IMR-90 (cell line): ENCODE results near the gene MORN5. TPM values are rescaled to one million over a fixed set of nuclear protein-coding genes. Genes with fewer than 3 reads are reported as not detected.

Experiments used
- ATAC-seq: fragments of 200-7000 bp; cut with Tn5 transposase; 2 replicates; pipeline ENCODE4 v1.9.1; 2020; ENCODE audit warnings: low read depth, mild to moderate bottlenecking, moderate library complexity
- BruUV-seq: library from RNA; stranded (reverse); fragments of 400-500 nt; replicated peaks from 2 replicates; lab custom pipeline; 2021; lab: Mats Ljungman, UMichigan
- CTCF ChIA-PET: fragments of 300-600 bp; formaldehyde crosslinking; extraction: SDS; loops from one replicate; lab custom pipeline; 2021; ENCODE audit warnings: antibody characterized with exemption; lab: Yijun Ruan, JAX
- POLR2A ChIA-PET: fragments of 300-600 bp; sonication (Branson Sonifier 250); formaldehyde crosslinking; loops from one replicate; lab custom pipeline; 2022; ENCODE audit warnings: antibody characterized with exemption; ENCODE audit not compliant: unreplicated experiment; lab: Charles Lee
- DNase-seq: peaks from one replicate; pipeline ENCODE4 v3.0.0; 2013
- H2AFZ ChIP-seq: replicated peaks from 2 replicates; pipeline ENCODE3; 2013; ENCODE audit warnings: low read length, mild to moderate bottlenecking; ENCODE audit not compliant: poor library complexity
- H2AK5ac ChIP-seq: 2 replicates; pipeline ENCODE4 v1.6.1; 2013; ENCODE audit warnings: low read depth, low read length, inconsistent platforms
- H2AK9ac ChIP-seq: replicated peaks from 2 replicates; pipeline ENCODE3; 2013; ENCODE audit warnings: mild to moderate bottlenecking, low read depth, low read length, moderate library complexity; ENCODE audit not compliant: poor library complexity
- H2BK120ac ChIP-seq: 2 replicates; pipeline ENCODE4 v1.6.1; 2013; ENCODE audit warnings: low read depth, low read length, inconsistent platforms
- H2BK15ac ChIP-seq: 3 replicates; pipeline ENCODE4 v1.6.1; 2013; ENCODE audit warnings: low read depth, low read length, inconsistent platforms
- H2BK20ac ChIP-seq: 2 replicates; pipeline ENCODE4 v1.6.1; 2013; ENCODE audit warnings: low read depth, mild to moderate bottlenecking, inconsistent platforms, low read length, moderate library complexity
- H2BK5ac ChIP-seq: 2 replicates; pipeline ENCODE4 v1.6.1; 2013; ENCODE audit warnings: mild to moderate bottlenecking, low read depth, low read length, inconsistent platforms; ENCODE audit not compliant: poor library complexity, severe bottlenecking
- H3K14ac ChIP-seq: replicated peaks from 2 replicates; pipeline ENCODE4 v1.6.1; 2013; ENCODE audit warnings: low read depth, low read length, inconsistent platforms
- H3K18ac ChIP-seq: 2 replicates; pipeline ENCODE4 v1.6.1; 2013; ENCODE audit warnings: low read depth, low read length, control low read depth
- H3K23ac ChIP-seq: 2 replicates; pipeline ENCODE4 v1.6.1; 2013; ENCODE audit warnings: low read depth, low read length, inconsistent platforms
- H3K27ac ChIP-seq: 2 replicates; pipeline ENCODE4 v1.5.1; 2013; ENCODE audit warnings: mild to moderate bottlenecking, control low read depth, low read length; ENCODE audit not compliant: insufficient read depth
- H3K27me3 ChIP-seq: 2 replicates; pipeline ENCODE4 v1.6.1; 2013; ENCODE audit warnings: low read length; ENCODE audit not compliant: control insufficient read depth, insufficient read depth
- H3K36me3 ChIP-seq: 2 replicates; pipeline ENCODE4 v1.6.1; 2013; ENCODE audit warnings: low read length, mixed read lengths; ENCODE audit not compliant: control insufficient read depth, insufficient read depth
- H3K4ac ChIP-seq: 2 replicates; pipeline ENCODE4 v1.6.1; 2013; ENCODE audit warnings: low read depth, low read length, inconsistent platforms
- H3K4me1 ChIP-seq: 2 replicates; pipeline ENCODE4 v1.6.1; 2013; ENCODE audit warnings: low read length, mixed read lengths; ENCODE audit not compliant: control insufficient read depth, insufficient read depth
- H3K4me2 ChIP-seq: 2 replicates; pipeline ENCODE4 v1.6.1; 2013; ENCODE audit warnings: low read depth, mild to moderate bottlenecking, control low read depth, low read length, moderate library complexity
- H3K4me3 ChIP-seq: 2 replicates; pipeline ENCODE4 v1.5.1; 2013; ENCODE audit warnings: low read depth, mild to moderate bottlenecking, control low read depth, low read length, moderate library complexity; ENCODE audit not compliant: insufficient read depth
- H3K56ac ChIP-seq: 2 replicates; pipeline ENCODE4 v1.6.1; 2013; ENCODE audit warnings: low read length, inconsistent platforms; ENCODE audit not compliant: insufficient read depth; ENCODE audit errors: extremely low read depth
- H3K79me1 ChIP-seq, 2 experiments: 2 replicates each; pipeline ENCODE4 v1.6.1; 2013; ENCODE audit warnings: low read length in 2 of 2, inconsistent platforms in 1 of 2, low read depth in 1 of 2
- H3K9ac ChIP-seq: 2 replicates; pipeline ENCODE4 v1.6.1; 2013; ENCODE audit warnings: low read depth, low read length, control low read depth
- H3K9me1 ChIP-seq: 2 replicates; pipeline ENCODE4 v1.6.1; 2013; ENCODE audit warnings: low read length, inconsistent platforms; ENCODE audit not compliant: insufficient read depth
- H3K9me3 ChIP-seq: 2 replicates; pipeline ENCODE4 v1.6.1; 2013; ENCODE audit warnings: low read length; ENCODE audit not compliant: control insufficient read depth, insufficient read depth
- H4K20me1 ChIP-seq: 2 replicates; pipeline ENCODE4 v1.6.1; 2013; ENCODE audit warnings: low read length, inconsistent platforms; ENCODE audit not compliant: insufficient read depth
- H4K5ac ChIP-seq: 2 replicates; pipeline ENCODE4 v1.6.1; 2013; ENCODE audit warnings: mild to moderate bottlenecking, low read depth, low read length, control low read depth
- H4K8ac ChIP-seq, 2 experiments: 2 replicates each; pipeline ENCODE4 v1.6.1; 2013; ENCODE audit warnings: low read depth in 2 of 2, low read length in 2 of 2, control low read depth in 1 of 2, inconsistent platforms in 1 of 2
- H4K91ac ChIP-seq: 2 replicates; pipeline ENCODE4 v1.6.1; 2013; ENCODE audit warnings: low read depth, low read length, inconsistent platforms; ENCODE audit not compliant: insufficient read depth
- BHLHE40 ChIP-seq: fragments of 150-350 bp; IDR thresholded peaks from 2 replicates; pipeline ENCODE4 v1.6.1; 2016; ENCODE audit warnings: mild to moderate bottlenecking, low read depth, low read length
- CTCF ChIP-seq: conservative IDR thresholded peaks from 2 replicates; pipeline ENCODE4 v1.5.1; 2012; ENCODE audit warnings: mild to moderate bottlenecking, low read depth, low read length, improper control_type of control experiment
- WGBS, 2 experiments: methylation state at CpG; one replicate each; pipeline versions ENCODE4 v1.1.5 to v1.1.7; 2013; ENCODE audit warnings: missing lambda C conversion rate in 2 of 2; ENCODE audit not compliant: insufficient read length in 1 of 2; ENCODE audit errors: extremely low coverage in 2 of 2; 5-methylcytosine and 5-hydroxymethylcytosine counted together
- dilution Hi-C: fragments of 300-500 bp; cut with HindIII; formaldehyde crosslinking; loops from one replicate; pipeline ENCODE4 v1.14.3; 2018; ENCODE audit warnings: low sequenced_read_pairs; ENCODE audit not compliant: unreplicated experiment
- in situ Hi-C: fragments of 300-500 bp; cut with MboI; formaldehyde crosslinking; loops from 3 replicates; pipeline ENCODE4 v1.14.3; 2019; ENCODE audit warnings: low sequenced_read_pairs, inconsistent platforms, mixed read lengths
- intact Hi-C: fragments of 100-400 bp; cut with micrococcal nuclease; formaldehyde crosslinking; loops from 2 replicates; pipeline ENCODE4 v1.10.0; 2022
- polyA plus RNA-seq, 3 experiments: library from polyadenylated mRNA; depleted of rRNA; stranded (reverse); fragments of >200 nt; gene quantifications; 2 replicates each; pipeline ENCODE4 v1.2.3, GENCODE V29; 2012; ENCODE audit warnings: low replicate concordance in 1 of 3
- total RNA-seq: library from RNA; depleted of rRNA; stranded (reverse); fragments of >200 nt; gene quantifications from 2 replicates; pipeline ENCODE4 v1.2.3, GENCODE V29; 2012

The MORN5 gene
- total and polyA plus RNA-seq, 2 of the 4 experiments (the other 2 are of a cell fraction) = not detected

GRCh38 chr9:122134822-122135528 lies 24.7 kb upstream of the MORN5 start:
- DNase-seq = peak; percentile 23
- TF ChIP-seq CTCF (no peak), BHLHE40 (peak; percentile 83)
- H3K9ac ChIP-seq = no peak overlapping the region
- peak; percentile 51; the same call in 1 of the 2 replicates for ATAC-seq
- no peak overlapping the region for H3K56ac ChIP-seq
- no peak overlapping the region for H4K8ac ChIP-seq
- H3K14ac ChIP-seq = no peak overlapping the region
- no peak overlapping the region for H4K91ac ChIP-seq
- dilution Hi-C loops = no loop called here
- H2BK20ac ChIP-seq = no peak overlapping the region
- H4K20me1 ChIP-seq = no peaks in the 10 kb centered on the region
- H3K23ac ChIP-seq = no peak overlapping the region
- no peak overlapping the region for H3K18ac ChIP-seq
- intact Hi-C loops = loop anchor here (5.0 kb wide), 1 partner anchor 97 kb away; no protein-coding TSS in a partner anchor
- no TSS peak for BruUV-seq
- no peaks in the 10 kb centered on the region for H3K36me3 ChIP-seq
- H3K4me2 ChIP-seq = no peak overlapping the region
- peaks cover 4% of the 10 kb centered on the region; the same call in 1 of the 2 replicates for H3K27me3 ChIP-seq
- H2AFZ ChIP-seq = peak overlapping the region; percentile 47
- 0 out of 2 replicates have a peak, but pooled peaks cover 6% of the 10 kb centered on the region for H3K9me1 ChIP-seq
- no peak overlapping the region for H3K27ac ChIP-seq
- POLR2A ChIA-PET = interaction anchor here (0.5 kb wide), 2 partner anchors 10 to 103 kb away, joined by 3 to 4 read pairs; no protein-coding TSS in a partner anchor
- H4K5ac ChIP-seq = no peak overlapping the region
- H2AK9ac ChIP-seq = no peak overlapping the region
- H2BK15ac ChIP-seq = no peak overlapping the region
- H2AK5ac ChIP-seq = no peak overlapping the region
- H2BK5ac ChIP-seq = no peak overlapping the region
- no peaks in the 10 kb centered on the region for H3K79me1 ChIP-seq
- in situ Hi-C loops = no loop called here
- H2BK120ac ChIP-seq = no peak overlapping the region
- H3K9me3 ChIP-seq = no peaks in the 10 kb centered on the region
- no peak overlapping the region for H3K4ac ChIP-seq
- peaks cover 8% of the 10 kb centered on the region for H3K4me1 ChIP-seq
- no CpG with 5 or more reads among the region's 12 CpGs for WGBS, 2 experiments
- no peak overlapping the region for H3K4me3 ChIP-seq
- CTCF ChIA-PET = no interaction called here
